KBM-7 (cell line): Measurements from ENCODE around the gene NEURL1.

ENCODE experiments used
- DNase-seq: peaks from one replicate; pipeline ENCODE4 v3.0.0-alpha.2; 2015
- in situ Hi-C: fragments of 300-500 bp; cut with MboI; formaldehyde crosslinking; loops from 2 replicates; pipeline ENCODE4 v1.14.3; 2020; ENCODE audit warnings: low sequenced_read_pairs, low pct_unique_long_range_greater_than_20kb, mixed read lengths

NEURL1 gene

DNA sequence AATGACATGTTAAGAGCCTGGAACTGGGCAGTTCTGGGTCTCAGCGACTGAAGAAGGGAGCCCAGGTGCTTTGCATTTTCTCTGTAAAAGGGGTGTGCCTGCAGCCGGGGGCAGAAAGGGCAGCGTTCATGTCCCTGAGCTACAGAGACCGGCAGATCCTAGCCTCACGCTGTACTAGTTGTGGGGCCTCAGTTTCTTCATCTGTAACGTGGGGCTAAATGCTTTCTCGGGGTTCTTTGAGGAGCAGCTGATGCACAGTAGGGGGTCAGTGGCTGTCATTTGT is 79.6 kb downstream of the NEURL1 start:
- in situ Hi-C loops, result no loop called here

DNA sequence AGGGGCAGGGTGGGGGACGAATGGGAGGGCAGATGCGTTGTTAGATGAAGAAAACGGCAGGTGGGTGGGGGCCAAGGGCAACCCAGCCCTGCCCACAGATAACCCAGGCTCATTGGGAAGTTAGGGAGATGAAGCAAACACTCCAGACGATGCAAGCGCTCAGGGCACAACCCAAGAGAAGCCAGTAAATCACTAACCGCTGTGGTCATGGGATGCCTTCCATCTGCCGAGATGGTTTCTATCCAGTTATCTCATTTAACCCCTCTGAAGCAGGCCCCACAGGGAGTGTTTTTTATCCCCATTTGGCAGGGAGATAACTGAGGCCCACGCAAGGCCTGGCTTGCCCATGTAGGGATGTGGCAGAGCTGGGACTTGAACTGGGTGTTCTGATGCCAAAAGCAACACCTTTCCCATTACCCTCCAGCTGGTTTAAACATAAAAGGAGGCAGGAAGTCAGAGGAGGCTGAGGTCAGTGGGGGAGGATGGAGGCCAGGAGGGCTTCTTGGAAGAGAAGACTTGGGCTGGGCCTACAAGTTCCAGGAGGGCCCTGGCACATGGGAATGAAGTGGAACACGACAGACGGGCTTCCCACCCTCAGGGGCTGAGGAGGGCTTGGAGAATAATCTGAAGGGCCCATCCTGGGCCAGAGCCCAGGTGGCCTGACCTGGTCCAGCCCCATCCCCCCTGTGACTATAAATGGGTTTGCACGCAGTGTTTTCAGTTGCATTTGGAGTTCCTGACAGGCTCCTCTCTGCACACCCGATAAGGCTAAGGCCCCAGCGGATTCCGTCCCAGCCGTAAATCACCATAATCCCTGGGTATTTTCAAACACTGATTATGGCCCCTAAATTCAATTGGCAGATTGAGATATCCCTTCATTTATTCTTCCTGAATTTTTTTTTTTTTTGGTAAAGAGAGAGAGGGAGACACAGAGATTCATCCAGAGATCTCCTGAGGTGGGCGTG is 80.9 kb downstream of the NEURL1 start:
- DNase-seq, result no peak
- in situ Hi-C loops, result no loop called here

More for the DNA sequence above, 79.6 kb downstream of the NEURL1 start:
- no peak for DNase-seq

DNA sequence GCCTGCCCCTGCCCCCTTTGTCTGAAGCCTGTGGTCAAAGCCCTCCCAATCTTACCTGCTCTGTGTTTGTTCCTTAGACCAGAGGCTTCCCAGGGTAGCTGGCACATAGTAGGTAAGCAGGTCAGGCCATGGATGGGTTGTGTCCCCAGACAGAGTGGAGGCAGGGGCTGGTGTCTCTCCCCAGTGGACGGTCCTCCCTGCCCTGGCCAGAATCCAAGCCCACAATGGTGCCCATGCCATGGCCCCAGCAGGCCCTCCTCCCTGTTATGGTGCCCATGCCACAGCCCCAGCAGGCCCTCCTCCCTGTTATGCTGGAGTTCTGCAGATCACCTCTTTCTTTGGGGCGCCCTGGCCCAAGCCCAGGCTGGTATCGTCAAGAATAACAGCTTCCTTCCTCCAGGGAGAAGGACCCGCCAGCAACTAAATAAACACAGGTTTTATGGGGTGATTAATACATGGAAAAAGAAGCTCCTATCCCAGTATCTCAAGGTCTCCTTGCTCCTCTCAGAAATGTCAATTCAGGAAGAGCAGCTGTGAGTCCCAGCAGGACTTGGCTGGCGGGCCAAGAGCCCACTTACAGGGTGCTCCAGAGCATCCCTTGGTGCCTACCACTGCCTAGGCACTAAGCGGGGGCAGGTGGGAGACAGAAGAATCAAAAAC is 82.0 kb downstream of the NEURL1 start:
- in situ Hi-C loops, result no loop called here
- DNase-seq, result no peak

DNA sequence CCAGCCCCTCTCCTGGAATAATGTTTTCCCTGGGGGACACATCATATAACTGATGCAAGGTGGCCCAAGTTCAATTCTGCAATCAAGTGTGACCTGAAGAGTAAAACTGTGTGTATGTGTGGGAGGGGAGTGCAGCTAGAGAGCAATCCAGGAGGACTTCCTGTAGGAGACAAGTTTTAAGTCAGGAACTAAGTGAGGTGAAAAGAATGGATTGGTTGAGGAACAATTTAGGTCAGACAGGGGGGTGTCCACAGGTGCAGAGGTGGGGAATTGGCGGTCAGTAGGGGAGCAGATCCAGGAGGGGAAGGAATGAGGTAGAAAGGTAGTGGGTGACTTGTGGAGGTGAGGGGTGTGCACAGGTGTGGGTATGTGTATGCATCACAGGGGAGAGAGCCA is 82.6 kb downstream of the NEURL1 start:
- DNase-seq, result no peak
- in situ Hi-C loops, result no loop called here

DNA sequence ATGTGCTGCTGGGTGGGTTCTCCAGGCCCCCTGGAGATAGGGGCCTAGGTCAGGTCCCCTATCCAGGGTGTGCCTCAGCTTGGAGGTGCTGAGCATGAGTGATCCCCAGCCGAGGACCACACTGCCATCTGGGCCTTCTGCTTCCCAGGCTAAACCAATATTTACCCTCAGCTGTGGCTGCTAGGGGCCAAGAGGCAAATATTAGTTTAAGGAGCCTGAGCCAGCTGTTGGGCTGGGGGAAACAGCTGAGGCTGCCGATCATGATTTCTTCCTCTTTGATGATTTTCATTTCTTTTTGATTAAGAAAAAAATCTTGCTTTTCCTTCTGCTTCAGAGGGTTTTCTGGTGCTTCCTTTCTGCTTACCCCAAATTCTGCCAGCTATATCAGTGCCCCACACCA is 83.4 kb downstream of the NEURL1 start:
- in situ Hi-C loops, result no loop called here
- no peak for DNase-seq

DNA sequence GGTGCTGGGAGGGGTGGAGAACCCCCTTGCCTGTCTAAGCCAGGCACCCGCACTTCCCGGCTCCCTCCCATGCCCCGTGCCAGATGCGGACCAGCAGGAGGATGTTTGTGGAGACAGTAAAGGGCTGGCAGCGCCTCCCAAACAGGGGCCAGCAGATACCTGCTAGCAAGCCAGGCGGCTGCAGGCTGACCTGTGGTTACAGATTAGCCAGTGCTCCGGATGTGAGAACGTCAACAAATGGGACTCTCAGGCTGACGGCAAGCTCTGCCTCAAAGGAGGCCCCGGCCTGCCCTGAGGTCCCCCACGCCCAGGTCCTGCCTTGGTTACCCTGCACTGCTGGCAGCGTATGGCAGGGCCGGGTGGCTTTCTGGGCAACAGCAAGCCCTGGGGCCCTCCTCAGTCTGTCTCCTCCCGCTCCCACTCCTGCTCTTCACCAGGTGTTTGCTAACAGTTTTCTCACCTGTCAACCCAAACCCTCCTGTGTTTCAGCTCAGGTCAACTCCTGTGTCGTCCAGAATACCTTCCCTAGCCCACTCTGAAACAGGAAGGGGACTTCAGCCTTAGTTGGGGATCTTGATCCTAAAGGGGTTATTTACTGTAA is 85.4 kb downstream of the NEURL1 start:
- no peak for DNase-seq
- in situ Hi-C loops, result no loop called here

DNA sequence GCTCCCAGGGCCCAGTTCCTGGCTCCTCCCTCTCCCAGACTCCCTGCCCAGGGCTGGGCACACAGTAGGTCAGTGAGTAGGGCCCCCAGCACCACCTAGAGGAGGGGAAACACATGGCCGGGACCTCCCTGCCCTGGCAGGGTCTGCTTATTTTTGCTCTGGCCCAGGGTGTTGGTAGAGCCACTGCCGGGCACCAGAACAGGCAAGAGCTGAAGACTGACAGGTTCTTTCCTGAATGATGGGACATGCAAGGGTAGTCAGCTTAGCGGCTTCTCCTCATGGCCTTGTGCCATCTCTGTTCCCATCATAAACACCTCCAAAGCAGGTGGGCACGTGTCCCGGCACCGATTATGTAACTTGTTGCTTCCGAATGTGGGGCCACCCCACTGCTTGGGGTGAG is 86.5 kb downstream of the NEURL1 start:
- in situ Hi-C loops, result no loop called here
- DNase-seq, result no peak

DNA sequence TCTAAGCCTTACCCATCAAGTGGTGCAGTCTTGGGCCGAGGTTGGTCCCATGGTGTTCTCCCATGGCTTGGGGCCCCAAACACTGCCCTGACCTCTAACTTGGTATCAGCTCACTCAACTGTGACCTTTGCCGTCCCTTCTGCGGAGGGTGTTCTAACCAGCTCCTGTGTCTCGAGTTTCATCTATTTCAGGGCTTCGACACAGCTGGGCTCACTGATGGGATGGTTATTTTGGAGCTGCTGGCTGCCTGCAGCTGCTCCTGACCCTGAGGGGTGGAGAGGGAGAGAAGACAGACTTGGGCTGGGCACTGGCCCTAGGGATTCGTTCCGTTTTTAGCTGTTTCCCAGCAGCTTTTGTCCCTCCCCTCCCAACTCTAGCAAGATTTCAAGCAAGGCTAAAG is 86.9 kb downstream of the NEURL1 start:
- no peak for DNase-seq
- in situ Hi-C loops, result no loop called here

DNA sequence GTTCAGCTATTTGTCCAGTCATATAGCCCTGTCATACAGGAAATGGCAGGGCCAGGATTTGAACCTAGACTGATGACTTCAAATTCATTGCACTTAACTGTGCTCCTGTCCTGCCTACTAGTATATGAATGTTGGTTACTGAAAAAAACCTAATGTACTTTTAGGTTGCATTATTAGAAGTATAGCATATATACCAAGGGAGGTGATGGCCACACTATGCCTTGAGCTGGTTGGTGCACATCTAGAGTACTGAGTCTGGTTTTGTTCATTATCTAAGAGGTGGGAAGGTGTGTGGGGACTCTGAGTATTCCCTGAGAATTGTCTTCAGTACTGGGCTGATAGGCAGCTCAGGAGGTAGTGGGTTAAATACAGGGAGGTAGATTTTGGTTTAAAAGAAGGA is 88.0 kb downstream of the NEURL1 start:
- no peak for DNase-seq
- in situ Hi-C loops, result no loop called here

DNA sequence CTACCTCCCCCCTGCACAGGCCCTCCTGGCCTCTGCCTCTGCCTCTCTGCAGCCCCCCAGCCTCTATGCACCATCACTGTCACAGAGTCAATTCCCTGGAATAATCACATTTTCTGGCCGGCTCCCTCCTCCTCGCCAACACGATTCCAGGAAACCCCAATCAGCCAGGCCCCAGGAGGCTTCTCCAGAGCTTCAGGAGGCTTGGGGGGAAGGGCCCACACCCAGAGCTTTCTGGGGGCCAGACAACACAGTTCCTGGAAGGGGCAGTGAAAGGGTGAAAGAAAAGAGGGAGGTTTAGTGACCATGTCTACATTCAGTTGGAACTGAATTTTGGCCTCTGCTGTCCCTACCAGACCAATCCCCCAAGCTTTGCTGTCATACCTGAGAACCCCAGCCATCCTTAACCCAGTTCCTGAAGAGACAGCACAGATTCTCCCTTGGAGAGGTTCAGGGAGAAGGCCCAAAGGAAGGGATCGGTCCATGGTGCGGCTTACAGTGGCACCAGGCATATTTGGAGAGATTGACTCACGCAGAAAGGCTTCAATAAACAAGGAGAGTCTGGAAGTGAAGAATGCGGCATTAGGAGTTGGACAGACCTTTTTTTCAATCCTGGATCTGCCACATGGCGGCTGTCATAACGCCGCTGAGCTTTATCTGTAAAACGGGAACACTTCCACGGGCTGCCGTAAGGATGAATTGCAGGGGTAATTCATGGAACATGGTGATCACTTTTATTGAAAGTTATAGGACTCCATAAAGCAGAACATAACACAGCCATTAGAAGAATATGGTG is 89.0 kb downstream of the NEURL1 start:
- in situ Hi-C loops, result no loop called here
- DNase-seq, result no peak

DNA sequence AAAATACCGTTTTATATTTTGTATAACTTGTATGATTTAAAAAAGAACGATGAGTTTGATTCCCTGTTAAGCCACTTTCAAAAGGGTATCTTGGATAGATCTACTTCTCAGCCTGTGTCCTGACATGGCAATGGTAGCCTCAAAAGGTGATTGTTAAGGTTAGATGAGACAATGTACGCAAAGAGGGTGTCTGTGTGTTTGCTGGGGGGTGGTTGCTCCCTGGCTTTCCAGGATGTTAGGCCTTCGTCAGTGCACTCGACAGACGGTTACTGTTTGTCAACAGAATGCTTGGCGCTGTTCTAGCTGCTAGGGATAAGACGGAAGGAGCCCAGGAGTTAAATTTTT is 90.3 kb downstream of the NEURL1 start:
- no peak for DNase-seq
- in situ Hi-C loops, result no loop called here

DNA sequence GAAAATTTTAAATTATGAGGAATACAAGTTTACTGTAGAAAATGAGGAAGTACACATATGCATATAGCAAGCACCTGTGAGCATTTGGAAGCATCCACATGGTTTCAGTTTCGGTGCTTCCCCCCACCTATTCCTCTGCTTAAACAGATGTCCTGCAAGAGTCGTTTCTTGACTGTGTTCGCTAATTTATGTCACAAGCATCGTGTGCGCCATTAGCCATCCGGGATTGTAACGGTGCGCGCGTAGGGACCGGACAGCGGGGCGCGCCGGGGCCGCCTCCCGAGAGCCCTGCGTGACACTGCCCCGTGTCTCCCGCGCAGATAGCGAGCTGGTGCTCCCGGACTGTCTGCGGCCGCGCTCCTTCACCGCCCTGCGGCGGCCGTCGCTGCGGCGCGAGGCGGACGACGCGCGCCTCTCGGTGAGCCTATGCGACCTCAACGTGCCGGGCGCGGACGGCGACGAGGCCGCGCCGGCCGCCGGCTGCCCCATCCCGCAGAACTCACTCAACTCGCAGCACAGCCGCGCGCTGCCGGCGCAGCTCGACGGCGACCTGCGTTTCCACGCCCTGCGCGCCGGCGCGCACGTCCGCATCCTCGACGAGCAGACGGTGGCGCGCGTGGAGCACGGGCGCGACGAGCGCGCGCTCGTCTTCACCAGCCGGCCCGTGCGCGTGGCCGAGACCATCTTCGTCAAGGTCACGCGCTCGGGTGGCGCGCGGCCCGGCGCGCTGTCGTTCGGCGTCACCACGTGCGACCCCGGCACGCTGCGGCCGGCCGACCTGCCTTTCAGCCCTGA is 90.9 kb downstream of the NEURL1 start:
- in situ Hi-C loops, result no loop called here
- peak; percentile 41 for DNase-seq

DNA sequence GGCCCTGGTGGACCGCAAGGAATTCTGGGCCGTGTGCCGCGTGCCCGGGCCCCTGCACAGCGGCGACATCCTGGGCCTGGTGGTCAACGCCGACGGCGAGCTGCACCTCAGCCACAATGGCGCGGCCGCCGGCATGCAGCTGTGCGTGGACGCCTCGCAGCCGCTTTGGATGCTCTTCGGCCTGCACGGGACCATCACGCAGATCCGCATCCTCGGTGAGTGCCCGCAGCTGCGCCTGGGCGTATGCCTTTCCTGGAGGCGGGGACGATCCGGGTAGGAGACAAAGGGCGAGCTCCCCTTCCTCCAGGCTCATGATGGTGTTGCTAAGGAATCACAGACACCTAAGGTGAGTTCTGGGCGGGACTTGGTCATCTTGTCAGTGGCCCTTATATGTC is 91.5 kb downstream of the NEURL1 start:
- in situ Hi-C loops, result no loop called here
- DNase-seq, result no peak

DNA sequence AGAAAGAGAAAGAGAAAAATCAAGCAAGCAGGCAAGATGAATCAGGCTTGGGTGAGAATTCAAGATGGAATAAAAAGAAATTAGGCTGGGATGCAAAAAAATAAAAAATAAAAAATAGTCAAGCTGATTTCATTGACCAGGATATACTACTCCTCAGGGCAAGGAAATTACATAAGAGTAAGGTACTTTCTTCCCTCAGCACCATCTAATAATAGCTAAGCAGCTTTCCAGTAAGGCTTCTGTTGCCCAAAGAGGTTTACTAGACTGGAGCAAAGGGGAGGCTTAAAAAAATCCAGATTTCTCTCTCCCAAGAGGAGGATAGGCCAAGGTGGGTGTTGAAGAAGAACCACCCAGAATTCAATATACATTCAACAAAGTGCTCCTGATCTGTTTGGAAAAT is 93.6 kb downstream of the NEURL1 start:
- in situ Hi-C loops, result no loop called here
- no peak for DNase-seq

DNA sequence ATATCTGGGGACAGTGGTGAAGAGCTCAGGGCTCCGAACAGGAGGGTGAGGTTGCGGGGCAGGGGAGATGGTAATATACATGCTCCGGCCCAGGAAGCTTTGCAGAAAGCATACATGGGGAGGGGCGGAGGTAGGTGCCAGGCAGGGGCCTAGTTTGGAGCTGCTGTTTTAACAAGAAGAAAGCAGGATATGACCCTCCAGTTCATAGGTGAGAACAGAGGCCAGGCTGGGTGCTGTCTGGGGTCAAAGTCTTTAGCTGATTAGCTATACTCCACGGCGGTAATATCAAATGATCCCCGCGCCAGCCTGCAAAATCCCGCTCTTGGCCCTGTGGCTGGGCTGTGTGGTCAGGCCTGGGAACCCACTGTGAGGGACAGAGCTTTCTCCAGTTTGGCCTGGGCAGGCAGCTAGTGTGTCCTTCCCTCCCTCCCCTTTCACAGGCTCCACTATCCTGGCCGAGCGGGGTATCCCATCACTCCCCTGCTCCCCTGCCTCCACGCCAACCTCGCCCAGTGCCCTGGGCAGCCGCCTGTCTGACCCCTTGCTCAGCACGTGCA is 95.6 kb downstream of the NEURL1 start:
- DNase-seq, result no peak
- in situ Hi-C loops, result no loop called here

DNA sequence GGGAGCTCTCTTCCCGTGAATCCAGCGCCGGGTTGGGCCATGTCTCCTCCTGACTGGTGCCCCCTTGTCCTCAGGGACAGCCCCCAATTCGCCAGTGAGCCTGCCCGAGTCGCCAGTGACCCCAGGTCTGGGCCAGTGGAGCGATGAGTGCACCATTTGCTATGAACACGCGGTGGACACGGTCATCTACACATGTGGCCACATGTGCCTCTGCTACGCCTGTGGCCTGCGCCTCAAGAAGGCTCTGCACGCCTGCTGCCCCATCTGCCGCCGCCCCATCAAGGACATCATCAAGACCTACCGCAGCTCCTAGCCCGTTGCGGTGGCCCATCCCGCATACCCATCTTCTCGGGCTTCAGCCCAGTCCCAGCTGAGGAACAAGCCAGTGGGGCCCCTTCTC is 96.6 kb downstream of the NEURL1 start:
- DNase-seq, result no peak
- in situ Hi-C loops, result no loop called here

DNA sequence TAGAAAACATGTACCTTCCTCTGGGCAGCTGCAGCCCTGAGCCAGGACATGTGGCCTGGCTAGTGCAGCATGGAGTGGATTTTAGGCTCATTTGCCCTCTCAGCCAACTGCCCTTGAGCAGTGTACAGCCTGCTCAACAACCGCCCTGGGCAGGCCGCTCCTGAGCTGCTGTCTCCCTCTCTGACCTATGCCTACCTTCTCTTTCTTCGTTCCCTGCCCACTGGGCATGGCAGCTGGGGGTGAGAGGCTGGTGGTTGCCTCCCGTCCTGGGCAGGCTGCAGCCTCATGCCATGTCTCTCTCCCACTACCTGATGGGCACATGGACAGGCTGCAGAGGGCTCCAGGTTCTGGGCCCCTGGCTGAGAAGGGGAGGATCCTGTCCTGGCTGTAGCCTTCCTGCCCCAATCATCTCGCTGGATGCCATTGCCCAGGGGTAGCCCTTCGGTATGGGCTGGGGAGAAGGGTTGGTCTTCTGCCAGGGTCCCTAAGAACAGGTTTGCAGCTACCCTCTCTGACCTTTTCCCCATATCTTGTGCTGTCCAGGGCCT is 97.3 kb downstream of the NEURL1 start:
- in situ Hi-C loops, result no loop called here
- no peak for DNase-seq

DNA sequence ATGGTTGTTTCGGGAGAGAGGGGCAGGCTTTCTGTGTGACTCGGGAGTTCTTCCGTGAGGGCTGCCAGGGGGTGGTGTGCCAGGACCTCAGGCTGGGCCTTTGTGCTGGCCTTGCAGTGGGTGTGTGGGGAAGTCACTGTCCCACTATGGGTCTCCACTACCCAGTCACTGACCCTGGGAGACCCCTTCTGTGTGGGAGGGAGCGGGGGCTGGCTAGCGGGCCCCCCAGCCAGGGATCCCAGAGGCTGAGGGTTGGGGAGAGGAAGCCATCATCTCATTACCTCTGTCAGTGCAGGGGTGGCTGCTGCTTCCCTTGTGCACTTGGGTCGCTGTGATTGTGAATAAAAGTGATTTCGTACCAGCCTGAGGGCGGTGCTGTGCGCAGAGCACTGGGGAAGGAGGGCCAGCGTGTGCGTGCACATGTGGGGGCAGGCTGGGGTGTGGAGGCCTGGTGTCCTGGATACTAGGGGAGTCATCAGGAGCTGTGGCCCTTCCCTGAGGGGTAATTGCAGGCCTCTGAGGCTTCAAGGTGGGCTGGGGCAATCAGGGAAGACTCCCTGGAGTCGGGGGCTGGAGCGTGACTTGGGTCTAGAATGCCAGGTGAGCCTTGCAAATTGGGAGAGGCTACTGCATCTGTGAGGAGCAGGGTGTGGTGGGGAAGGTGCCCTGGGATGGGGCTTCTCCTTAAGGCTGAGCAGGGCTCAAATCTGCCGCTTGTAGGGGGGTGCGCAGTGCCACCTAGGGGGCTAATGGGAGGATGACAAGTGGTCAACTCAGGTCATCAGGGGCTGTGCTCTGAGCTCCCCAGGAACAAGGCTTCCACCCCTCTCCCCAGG is 98.9 kb downstream of the NEURL1 start:
- peak; percentile 63 for DNase-seq
- in situ Hi-C loops, result no loop called here
